HG02884 (cell line): ENCODE results near the gene NUAK1.

Experiments
- ATAC-seq: cut with Tn5 transposase; IDR thresholded peaks from one replicate; pipeline ENCODE4 v1.9.1; 2021; ENCODE audit warnings: mild to moderate bottlenecking, moderate library complexity; ENCODE audit not compliant: unreplicated experiment

The NUAK1 gene

GRCh38 chr12:106132175-106133135 is 6.3 kb downstream of the NUAK1 start:
- no peak for ATAC-seq

GRCh38 chr12:106131676-106132075 is 7.1 kb downstream of the NUAK1 start:
- no peak for ATAC-seq

- no peak for ATAC-seq
These were observed 8.2 kb downstream of the NUAK1 start for GRCh38 chr12:106130474-106131113.

- ATAC-seq, result no peak
These were observed 10.0 kb downstream of the NUAK1 start for GRCh38 chr12:106128585-106129328.

GRCh38 chr12:106127338-106128126 is 11.2 kb downstream of the NUAK1 start:
- ATAC-seq, result no peak

GRCh38 chr12:106126441-106127337 is 12.1 kb downstream of the NUAK1 start:
- no peak for ATAC-seq

- no peak for ATAC-seq
These were observed 13.2 kb downstream of the NUAK1 start for GRCh38 chr12:106125351-106126095.

GRCh38 chr12:106123551-106124081 is 15.1 kb downstream of the NUAK1 start:
- no peak for ATAC-seq

GRCh38 chr12:106123110-106123509 is 15.6 kb downstream of the NUAK1 start:
- no peak for ATAC-seq

GRCh38 chr12:106122004-106122403 is 16.8 kb downstream of the NUAK1 start:
- no peak for ATAC-seq

GRCh38 chr12:106120519-106121105 is 18.1 kb downstream of the NUAK1 start:
- ATAC-seq, result no peak

- no peak for ATAC-seq
These were observed 19.5 kb downstream of the NUAK1 start for GRCh38 chr12:106119301-106119700.

- no peak for ATAC-seq
These were observed 20.2 kb downstream of the NUAK1 start for GRCh38 chr12:106118381-106119130.

- no peak for ATAC-seq
These were observed 23.3 kb downstream of the NUAK1 start for GRCh38 chr12:106115440-106115839.

- ATAC-seq, result no peak
These were observed 24.2 kb downstream of the NUAK1 start for GRCh38 chr12:106114447-106115068.

- no peak for ATAC-seq
These were observed 24.8 kb downstream of the NUAK1 start for GRCh38 chr12:106113824-106114446.

GRCh38 chr12:106113446-106113823 is 25.3 kb downstream of the NUAK1 start:
- ATAC-seq, result no peak
